Vagina (tissue), 2 donors: ENCODE measurements around the gene MFSD12. TPM values are rescaled to one million over a fixed set of nuclear protein-coding genes. Genes with fewer than 3 reads are reported as not detected.
"Not testable (repeated sequence)": the region's sequence is repeated elsewhere in the genome, so short reads cannot be mapped to it uniquely, and the experiment has no call there.

Experiments used
- DNase-seq, 2 donors: peaks; one replicate each; pipeline ENCODE4 v3.0.0-alpha.2; 2017; ENCODE audit errors: extremely low spot score in 2 of 2
- H3K27ac ChIP-seq: fragments of 200-600 bp; sonication (generic); one replicate; pipeline ENCODE4 v1.5.1; 2019
- H3K27me3 ChIP-seq: fragments of 200-600 bp; sonication (generic); one replicate; pipeline ENCODE4 v1.5.1; 2019
- H3K36me3 ChIP-seq, 2 donors: fragments of 200-600 bp; sonication (generic); one replicate each; pipeline ENCODE4 v1.5.1; 2017 to 2019
- H3K4me1 ChIP-seq: fragments of 200-600 bp; sonication (generic); one replicate; pipeline ENCODE4 v1.5.1; 2019
- H3K4me3 ChIP-seq, 2 donors: fragments of 200-600 bp; sonication (generic); 1 replicate in 1 of 2; 2 replicates in 1 of 2; pipeline ENCODE4 v1.5.1; 2016 to 2019
- H3K9me3 ChIP-seq: fragments of 200-600 bp; sonication (generic); one replicate; pipeline ENCODE4 v1.5.1; 2019
- POLR2A ChIP-seq, 2 donors: fragments of 450-650 bp; IDR thresholded peaks; one replicate each; pipeline ENCODE4 v1.6.1; 2017; ENCODE audit warnings: antibody characterized with exemption in 2 of 2, mild to moderate bottlenecking in 2 of 2, moderate library complexity in 2 of 2
- POLR2AphosphoS5 ChIP-seq, 2 donors: sonication (generic); formaldehyde crosslinking; IDR thresholded peaks; one replicate each; pipeline ENCODE4 v1.9.0; 2017; ENCODE audit warnings: antibody characterized with exemption in 2 of 2, mild to moderate bottlenecking in 2 of 2, low read depth in 1 of 2; ENCODE audit not compliant: insufficient read depth in 1 of 2
- intact Hi-C: fragments of 100-400 bp; cut with DNase I; formaldehyde crosslinking; loops from one replicate; pipeline ENCODE4 v1.15.1; 2023
- total RNA-seq: library from RNA; depleted of rRNA; stranded (reverse); fragments of >200 nt; gene quantifications from one replicate; pipeline ENCODE4 v1.2.3, GENCODE V29; 2016
- TF ChIP-seq, protein P1 (sequence below), 3 experiments: fragments of 450-650 bp in 2 of 3; fragments of 200-600 bp in 1 of 3; sonication (generic) in 1 of 3; IDR thresholded peaks; one replicate each; pipeline ENCODE4 v1.5.1; 2017 to 2019; ENCODE audit warnings: antibody characterized with exemption in 3 of 3, mild to moderate bottlenecking in 2 of 3, moderate library complexity in 2 of 3

The MFSD12 gene
- total RNA-seq, 1 donor from 2014 or later = 48.4 TPM

- TF ChIP-seq POLR2A (IDR thresholded peaks at IDR 0.05) = no peak
- TF ChIP-seq, protein P1, sequence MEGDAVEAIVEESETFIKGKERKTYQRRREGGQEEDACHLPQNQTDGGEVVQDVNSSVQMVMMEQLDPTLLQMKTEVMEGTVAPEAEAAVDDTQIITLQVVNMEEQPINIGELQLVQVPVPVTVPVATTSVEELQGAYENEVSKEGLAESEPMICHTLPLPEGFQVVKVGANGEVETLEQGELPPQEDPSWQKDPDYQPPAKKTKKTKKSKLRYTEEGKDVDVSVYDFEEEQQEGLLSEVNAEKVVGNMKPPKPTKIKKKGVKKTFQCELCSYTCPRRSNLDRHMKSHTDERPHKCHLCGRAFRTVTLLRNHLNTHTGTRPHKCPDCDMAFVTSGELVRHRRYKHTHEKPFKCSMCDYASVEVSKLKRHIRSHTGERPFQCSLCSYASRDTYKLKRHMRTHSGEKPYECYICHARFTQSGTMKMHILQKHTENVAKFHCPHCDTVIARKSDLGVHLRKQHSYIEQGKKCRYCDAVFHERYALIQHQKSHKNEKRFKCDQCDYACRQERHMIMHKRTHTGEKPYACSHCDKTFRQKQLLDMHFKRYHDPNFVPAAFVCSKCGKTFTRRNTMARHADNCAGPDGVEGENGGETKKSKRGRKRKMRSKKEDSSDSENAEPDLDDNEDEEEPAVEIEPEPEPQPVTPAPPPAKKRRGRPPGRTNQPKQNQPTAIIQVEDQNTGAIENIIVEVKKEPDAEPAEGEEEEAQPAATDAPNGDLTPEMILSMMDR (IDR thresholded peaks at IDR 0.05) = no peak
- TF ChIP-seq POLR2AphosphoS5 (IDR thresholded peaks at IDR 0.05; ENCODE audit: insufficient read depth in 1 of 2, low read depth in 1 of 2) = no peak
- no peaks in the 10 kb centered on the region for H3K36me3 ChIP-seq
- intact Hi-C loops = loop anchor here (2.0 kb wide), 1 partner anchor 33 kb away; no protein-coding TSS in a partner anchor
- H3K9me3 ChIP-seq = no peaks in the 10 kb centered on the region
- peaks cover 14% of the 10 kb centered on the region for H3K4me1 ChIP-seq
- DNase-seq = no peak
- H3K27ac ChIP-seq = no peak within 1 kb of the TSS
- H3K4me3 ChIP-seq = peak within 1 kb of the TSS; percentile 31 to 50
- no peaks in the 10 kb centered on the region for H3K27me3 ChIP-seq
Observed at GRCh38 chr19:3585301-3586126, 28.1 kb upstream of the MFSD12 start, which contains the start of gene GIPC3. GIPC3 (plus strand) TSS chr19:3585478; CDS start chr19:3585598, 120 bp downstream.

DNA sequence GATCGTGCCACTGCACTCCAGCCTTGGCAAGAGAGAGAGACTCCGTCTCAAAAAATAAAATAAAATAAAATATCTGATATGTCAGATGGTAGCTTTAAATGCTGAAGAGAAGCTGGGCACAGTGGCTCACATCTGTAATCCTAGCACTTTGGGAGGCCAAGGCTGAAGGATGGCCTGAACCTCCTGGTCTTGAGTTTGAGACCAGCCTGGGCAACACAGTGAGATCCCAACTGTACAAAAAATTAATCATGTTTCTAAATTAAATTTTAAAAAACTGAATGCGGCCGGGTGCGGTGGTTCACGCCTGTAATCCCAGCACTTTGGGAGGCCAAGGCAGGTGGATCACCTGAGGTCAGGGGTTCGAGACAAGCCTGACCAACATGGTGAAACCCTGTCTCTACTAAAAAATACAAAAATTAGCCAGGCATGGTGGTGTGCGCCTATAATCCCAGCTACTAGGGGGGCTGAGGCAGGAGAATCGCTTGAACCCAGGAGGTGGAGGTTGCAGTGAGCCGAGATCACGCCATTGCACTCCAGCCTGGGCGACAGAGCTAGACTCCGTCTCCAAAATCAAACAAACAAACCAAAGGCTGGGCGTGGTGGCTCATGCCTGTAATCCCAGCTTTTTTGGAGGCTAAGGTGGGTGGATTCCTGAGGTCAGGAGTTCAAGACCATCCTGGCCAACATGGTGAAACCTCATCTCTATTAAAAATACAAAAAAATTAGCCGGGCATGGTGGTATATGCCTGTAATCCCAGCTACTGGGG, 26.8 kb upstream of the MFSD12 start:
- DNase-seq, H3K27me3 ChIP-seq, intact Hi-C loops, H3K4me3 ChIP-seq, H3K9me3 ChIP-seq, H3K36me3 ChIP-seq, H3K27ac ChIP-seq: not testable (repeated sequence)
- peaks cover 14% of the 10 kb centered on the region for H3K4me1 ChIP-seq

DNA sequence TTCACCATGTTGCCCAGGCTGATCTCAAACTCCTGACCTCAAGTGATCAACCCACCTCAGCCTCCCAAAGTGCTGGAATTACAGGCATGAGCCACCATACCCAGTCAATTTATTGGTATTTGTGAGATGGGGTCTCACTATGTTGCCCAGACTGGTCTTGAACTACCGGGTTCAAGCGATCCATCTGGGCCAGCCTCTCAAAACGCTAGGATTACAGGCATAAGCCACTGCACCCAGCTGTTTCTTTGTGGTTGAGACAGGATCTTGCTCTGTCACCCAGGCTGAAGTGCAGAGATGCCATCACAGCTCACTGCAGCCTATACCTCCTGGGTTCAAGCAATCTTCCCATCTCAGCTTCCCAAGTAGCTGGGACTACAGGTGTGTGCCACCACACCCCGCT, 24.4 kb upstream of the MFSD12 start:
- H3K27me3 ChIP-seq, H3K4me3 ChIP-seq, H3K27ac ChIP-seq, intact Hi-C loops, H3K9me3 ChIP-seq, DNase-seq, H3K36me3 ChIP-seq: not testable (repeated sequence)
- peaks cover 14% of the 10 kb centered on the region for H3K4me1 ChIP-seq

- Histone ChIP-seq H3K9me3 (no peaks in the 10 kb centered on the region), H3K27me3 (no peaks in the 10 kb centered on the region), H3K4me1 (peaks cover 13% of the 10 kb centered on the region), H3K4me3 (no peak overlapping the region), H3K27ac (peak overlapping the region; percentile 15), H3K36me3 (no peaks in the 10 kb centered on the region)
- DNase-seq = no peak
- intact Hi-C loops = no loop called here
- no peak for TF ChIP-seq POLR2AphosphoS5 (IDR thresholded peaks at IDR 0.05; ENCODE audit: insufficient read depth in 1 of 2, low read depth in 1 of 2)
- TF ChIP-seq POLR2A (IDR thresholded peaks at IDR 0.05) = no peak
- TF ChIP-seq, protein P1 (IDR thresholded peaks at IDR 0.05) = no peak
Observed at GRCh38 chr19:3580156-3580934, 23.0 kb upstream of the MFSD12 start.

DNA sequence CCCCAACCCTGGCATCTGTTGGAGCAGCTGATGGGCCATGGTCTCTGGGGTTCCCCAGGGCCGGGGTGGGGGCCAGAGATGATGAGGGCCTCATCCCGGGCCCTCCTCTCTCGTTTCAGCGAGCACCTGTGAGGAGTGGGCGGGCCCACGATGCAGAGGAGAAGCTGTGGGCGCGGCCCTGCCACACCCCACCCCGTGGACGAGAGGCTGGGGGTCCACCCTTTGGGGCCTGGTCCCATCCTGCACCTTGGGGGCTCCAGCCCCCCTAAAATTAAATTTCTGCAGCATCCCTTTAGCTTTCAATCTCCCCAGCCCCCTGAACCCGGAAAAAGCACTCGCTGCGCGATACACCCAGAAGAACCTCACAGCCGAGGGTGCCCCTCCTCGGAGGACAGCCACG, 21.0 kb upstream of the MFSD12 start:
- DNase-seq = no peak
- TF ChIP-seq, protein P1 (IDR thresholded peaks at IDR 0.05) = no peak
- no peak for TF ChIP-seq POLR2AphosphoS5 (IDR thresholded peaks at IDR 0.05; ENCODE audit: insufficient read depth in 1 of 2, low read depth in 1 of 2)
- no peak for TF ChIP-seq POLR2A (IDR thresholded peaks at IDR 0.05)
- Histone ChIP-seq H3K9me3 (no peaks in the 10 kb centered on the region), H3K4me1 (peaks cover 24% of the 10 kb centered on the region), H3K36me3 (no peaks in the 10 kb centered on the region), H3K4me3 (no peak overlapping the region), H3K27ac (no peak overlapping the region), H3K27me3 (no peaks in the 10 kb centered on the region)
- intact Hi-C loops = loop anchor here (5.0 kb wide), 1 partner anchor 39 kb away; no protein-coding TSS in a partner anchor
